WI38 (cell line): ENCODE results near the gene GOLGA8M.
"Not testable (repeated sequence)": the region's sequence is repeated elsewhere in the genome, so short reads cannot be mapped to it uniquely, and the experiment has no call there.

Experiments used
- H3K4me3 ChIP-seq: 2 replicates; pipeline ENCODE4 v1.5.1; 2011; ENCODE audit warnings: low read depth, mild to moderate bottlenecking, control low read depth, low read length
- CTCF ChIP-seq: IDR thresholded peaks from 2 replicates; pipeline ENCODE4 v1.5.1; 2012; ENCODE audit warnings: low read depth, mild to moderate bottlenecking, control low read depth, low read length

The GOLGA8M gene

GRCh38 chr15:28712270-28712669, at the start of gene GOLGA8M:
Gene GOLGA8M (minus strand): TSS chr15:28712421. CDS start chr15:28712323, 98 bp downstream.
- H3K4me3 ChIP-seq, result not testable (repeated sequence)

GRCh38 chr15:28742890-28743289, 30.7 kb upstream of the GOLGA8M start:
- H3K4me3 ChIP-seq, result not testable (repeated sequence)

- not testable (repeated sequence) for H3K4me3 ChIP-seq
Observed at GRCh38 chr15:28738590-28739292, 26.5 kb upstream of the GOLGA8M start.

- not testable (repeated sequence) for H3K4me3 ChIP-seq
Observed at GRCh38 chr15:28738200-28738561, 26.0 kb upstream of the GOLGA8M start.

GRCh38 chr15:28737521-28738199, 25.4 kb upstream of the GOLGA8M start:
- H3K4me3 ChIP-seq, result peak overlapping the region; percentile 44

GRCh38 chr15:28728061-28728460, 15.8 kb upstream of the GOLGA8M start:
- H3K4me3 ChIP-seq, result not testable (repeated sequence)

GRCh38 chr15:28727026-28727425, 14.8 kb upstream of the GOLGA8M start:
- H3K4me3 ChIP-seq, result not testable (repeated sequence)

- no peak overlapping the region for H3K4me3 ChIP-seq
- TF ChIP-seq CTCF, result no peak
Observed at GRCh38 chr15:28726102-28726501, 13.9 kb upstream of the GOLGA8M start.

- TF ChIP-seq CTCF, result no peak
- H3K4me3 ChIP-seq, result no peak overlapping the region
Observed at GRCh38 chr15:28725556-28725955, 13.3 kb upstream of the GOLGA8M start.

- not testable (repeated sequence) for H3K4me3 ChIP-seq
Observed at GRCh38 chr15:28723986-28724385, 11.8 kb upstream of the GOLGA8M start.

GRCh38 chr15:28719626-28720025, 7.4 kb upstream of the GOLGA8M start:
- H3K4me3 ChIP-seq, result not testable (repeated sequence)

- not testable (repeated sequence) for H3K4me3 ChIP-seq
Observed at GRCh38 chr15:28718576-28718975, 6.4 kb upstream of the GOLGA8M start.

GRCh38 chr15:28714176-28714575, 2.0 kb upstream of the GOLGA8M start:
- not testable (repeated sequence) for H3K4me3 ChIP-seq

GRCh38 chr15:28703927-28704326, 8.3 kb downstream of the GOLGA8M start:
- not testable (repeated sequence) for H3K4me3 ChIP-seq

GRCh38 chr15:28702427-28702826, 9.8 kb downstream of the GOLGA8M start:
- H3K4me3 ChIP-seq, result not testable (repeated sequence)

- not testable (repeated sequence) for H3K4me3 ChIP-seq
Observed at GRCh38 chr15:28694006-28694751, 18.0 kb downstream of the GOLGA8M start.

- H3K4me3 ChIP-seq, result not testable (repeated sequence)
Observed at GRCh38 chr15:28693021-28693420, 19.2 kb downstream of the GOLGA8M start.

- H3K4me3 ChIP-seq, result not testable (repeated sequence)
Observed at GRCh38 chr15:28673533-28673932, 38.7 kb downstream of the GOLGA8M start.

GRCh38 chr15:28672122-28672521, 40.1 kb downstream of the GOLGA8M start:
- H3K4me3 ChIP-seq, result not testable (repeated sequence)
